ENCODE measurements around the gene CACNA1C.

Gene CACNA1C

DNA sequence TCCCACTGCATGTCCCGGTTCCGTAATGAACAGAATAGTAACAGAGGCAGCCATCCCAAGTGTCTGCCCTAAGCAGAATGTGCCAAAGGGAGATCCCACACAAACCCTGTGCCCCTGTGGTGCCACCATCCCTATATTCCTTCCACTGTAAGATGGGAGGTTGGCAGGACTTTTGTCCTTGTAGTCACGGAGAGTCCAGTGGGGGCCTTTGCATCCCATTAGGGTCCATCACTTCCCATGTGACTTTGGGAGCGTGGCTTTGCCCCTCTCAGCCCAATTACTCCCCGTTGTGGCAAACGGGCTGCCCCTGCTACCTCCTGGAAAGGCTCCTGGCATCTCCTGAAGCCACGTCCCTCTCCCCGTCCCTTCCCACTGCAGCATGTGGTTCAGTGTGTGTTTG is 552.5 kb downstream of the CACNA1C start:
- no peak for DNase-seq (ENCODE audit: low read depth)

DNA sequence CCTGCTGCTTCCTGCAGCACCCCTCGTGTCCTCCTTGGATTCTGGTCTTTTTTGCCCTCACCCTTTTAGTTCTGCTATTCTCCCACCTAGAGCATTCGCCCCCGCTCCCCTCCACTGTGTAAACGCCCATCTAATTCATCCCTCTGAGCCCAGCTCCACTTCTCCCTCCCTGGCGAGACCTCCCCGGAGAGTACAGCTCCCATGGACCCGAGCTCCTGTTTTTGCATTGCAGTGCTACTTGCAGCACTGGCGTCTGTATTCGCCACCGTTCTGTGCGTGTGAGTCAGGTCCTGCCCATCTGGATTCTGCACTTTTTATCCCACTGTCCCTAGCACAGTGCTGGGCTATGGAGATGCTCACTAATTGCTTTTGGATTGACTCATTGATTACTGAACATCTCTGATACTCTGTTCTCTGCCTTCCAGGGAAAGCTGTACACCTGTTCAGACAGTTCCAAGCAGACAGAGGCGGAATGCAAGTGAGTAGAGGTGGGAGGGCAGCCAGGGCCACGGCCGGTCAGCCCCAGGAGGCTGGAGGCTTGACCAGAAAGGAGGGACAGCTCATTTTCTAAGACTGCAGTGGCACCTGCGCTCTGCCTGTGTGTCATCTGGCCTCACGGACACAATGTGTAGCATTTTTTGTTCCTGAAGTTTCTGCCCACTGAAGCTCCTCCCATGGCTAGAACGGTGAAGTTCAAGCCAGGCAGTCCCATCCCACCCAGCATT is 553.6 kb downstream of the CACNA1C start:
- DNase-seq (ENCODE audit: low read depth) = no peak

DNA sequence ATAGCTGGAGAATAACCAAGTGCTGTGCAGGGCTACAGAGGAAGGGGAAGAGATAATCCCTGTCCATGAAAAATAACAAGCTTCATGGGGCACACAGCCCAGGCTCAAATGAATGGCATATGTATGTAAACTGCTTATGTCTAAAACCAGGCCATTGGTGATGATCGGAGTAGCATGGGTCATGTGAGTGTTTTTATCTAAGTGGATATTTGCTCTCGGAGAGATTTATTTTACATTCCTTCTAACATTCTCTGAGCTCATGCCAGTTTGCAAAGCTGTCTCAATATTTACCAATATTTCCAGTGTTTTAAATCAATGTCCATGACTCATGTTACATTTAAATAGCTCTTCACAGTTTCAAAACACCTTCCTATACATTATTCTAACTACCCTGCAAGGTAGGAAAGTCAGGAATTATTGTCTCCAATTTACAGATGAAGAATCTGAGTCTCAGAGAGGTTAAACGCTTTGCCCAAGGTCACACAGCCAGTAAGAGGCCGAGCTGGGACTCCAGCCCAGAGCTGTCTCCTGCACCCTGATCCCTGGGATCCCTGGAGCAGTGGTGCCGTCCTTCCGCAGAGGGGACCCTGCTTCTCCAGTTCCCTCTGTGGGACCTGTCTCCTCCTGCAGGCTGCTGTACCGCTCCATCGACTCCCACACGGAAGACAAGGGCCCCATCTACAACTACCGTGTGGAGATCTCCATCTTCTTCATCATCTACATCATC is 555.3 kb downstream of the CACNA1C start:
- DNase-seq (ENCODE audit: low read depth) = no peak

DNA sequence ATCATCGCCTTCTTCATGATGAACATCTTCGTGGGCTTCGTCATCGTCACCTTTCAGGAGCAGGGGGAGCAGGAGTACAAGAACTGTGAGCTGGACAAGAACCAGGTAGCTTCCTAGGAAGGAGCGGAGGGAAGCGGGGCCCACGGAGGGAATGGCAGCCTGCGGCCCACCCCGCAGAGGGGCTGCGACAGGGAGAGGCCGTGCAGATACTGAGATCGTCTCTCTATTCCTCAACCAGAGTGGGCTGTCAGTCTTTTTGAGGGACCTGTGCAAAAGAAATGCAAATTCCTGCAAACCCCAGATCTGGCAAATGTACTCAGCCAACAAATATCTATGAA is 555.8 kb downstream of the CACNA1C start:
- DNase-seq (ENCODE audit: low read depth) = no peak

DNA sequence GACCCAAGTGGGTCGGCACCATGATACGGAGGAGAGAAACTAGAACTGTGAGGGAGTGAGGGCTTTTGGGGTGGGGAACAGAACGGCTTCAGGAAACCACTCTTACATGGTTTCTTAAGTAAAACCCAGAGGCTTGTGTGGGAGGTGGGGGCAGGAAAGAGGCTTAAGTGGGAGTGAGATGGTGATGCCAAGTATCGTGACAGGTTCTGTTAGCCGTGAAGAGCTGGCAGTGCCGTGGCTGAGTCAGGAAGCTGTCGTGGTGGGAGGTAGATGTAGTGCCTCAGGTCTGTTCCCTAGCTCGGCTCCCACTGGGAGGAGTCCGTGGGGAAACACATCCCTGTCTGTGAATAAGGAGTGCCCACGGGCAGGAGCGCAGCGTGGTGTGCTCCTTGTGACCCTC is 556.2 kb downstream of the CACNA1C start:
- no peak for DNase-seq (ENCODE audit: low read depth)

GRCh38 chr12:2610358-2610757 is 557.6 kb downstream of the CACNA1C start:
- no peak for DNase-seq (ENCODE audit: low read depth)

- DNase-seq (ENCODE audit: low read depth) = peak; percentile 92
These were observed 560.7 kb downstream of the CACNA1C start for GRCh38 chr12:2613326-2614073.

GRCh38 chr12:2614341-2614740 is 561.6 kb downstream of the CACNA1C start:
- no peak for DNase-seq (ENCODE audit: low read depth)

DNA sequence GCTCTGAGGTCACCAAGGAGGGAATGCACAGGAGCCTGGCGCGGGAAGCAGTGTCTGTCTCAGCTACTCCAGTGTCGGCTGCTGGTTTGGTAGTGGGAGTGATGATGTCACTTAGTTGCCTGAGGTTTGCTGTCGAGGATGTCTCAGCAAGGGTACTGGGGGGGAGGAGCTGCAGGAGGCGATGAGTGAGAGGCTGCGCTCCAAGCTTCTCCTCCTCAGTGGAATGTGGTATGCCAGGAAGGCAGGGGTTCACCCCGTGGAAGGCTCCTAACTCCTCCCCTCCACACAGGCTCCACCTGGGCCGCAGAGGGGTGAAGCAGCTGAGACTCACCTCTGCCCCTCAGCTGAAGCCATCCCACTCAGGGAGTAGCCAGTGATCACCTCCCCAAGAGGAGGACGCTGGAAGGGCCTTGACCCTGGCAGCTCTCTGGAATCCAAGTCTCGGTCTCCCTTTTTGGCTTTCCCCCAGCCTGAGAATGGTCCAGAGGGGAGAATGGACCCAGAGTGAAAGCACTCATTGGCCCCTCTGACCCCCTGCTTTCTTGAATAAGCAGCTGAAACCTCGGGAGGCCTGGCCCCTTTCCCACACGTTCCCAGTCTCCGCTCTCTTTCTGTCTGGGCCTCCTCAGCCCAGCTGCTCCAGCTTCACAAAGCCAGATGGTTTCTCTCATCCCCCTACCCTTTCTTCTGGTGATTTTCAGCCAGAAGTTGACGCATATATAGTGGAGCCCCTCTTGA is 563.0 kb downstream of the CACNA1C start:
- DNase-seq (ENCODE audit: low read depth) = no peak

DNA sequence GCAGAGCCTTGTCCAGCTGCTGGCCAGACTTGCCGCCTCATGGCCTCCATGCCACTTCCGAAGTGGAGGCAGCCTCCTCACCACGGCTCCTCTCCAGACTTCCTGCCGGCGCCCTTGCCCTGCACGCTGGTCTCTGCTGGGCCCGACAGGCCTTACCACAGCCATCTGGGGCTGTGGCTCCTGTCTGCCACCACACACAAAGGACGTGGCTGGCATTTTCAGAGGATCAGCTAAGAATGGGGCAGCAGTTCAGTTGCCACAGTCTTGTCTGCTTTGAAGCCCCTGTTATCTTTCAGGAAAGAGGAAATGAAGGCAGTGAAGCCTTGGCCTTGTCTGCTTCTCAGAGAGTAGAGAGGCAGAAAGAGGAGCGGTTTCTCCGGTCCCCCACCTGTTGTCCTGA is 564.0 kb downstream of the CACNA1C start:
- DNase-seq (ENCODE audit: low read depth) = no peak

GRCh38 chr12:2617365-2617764 is 564.6 kb downstream of the CACNA1C start:
- no peak for DNase-seq (ENCODE audit: low read depth)

DNA sequence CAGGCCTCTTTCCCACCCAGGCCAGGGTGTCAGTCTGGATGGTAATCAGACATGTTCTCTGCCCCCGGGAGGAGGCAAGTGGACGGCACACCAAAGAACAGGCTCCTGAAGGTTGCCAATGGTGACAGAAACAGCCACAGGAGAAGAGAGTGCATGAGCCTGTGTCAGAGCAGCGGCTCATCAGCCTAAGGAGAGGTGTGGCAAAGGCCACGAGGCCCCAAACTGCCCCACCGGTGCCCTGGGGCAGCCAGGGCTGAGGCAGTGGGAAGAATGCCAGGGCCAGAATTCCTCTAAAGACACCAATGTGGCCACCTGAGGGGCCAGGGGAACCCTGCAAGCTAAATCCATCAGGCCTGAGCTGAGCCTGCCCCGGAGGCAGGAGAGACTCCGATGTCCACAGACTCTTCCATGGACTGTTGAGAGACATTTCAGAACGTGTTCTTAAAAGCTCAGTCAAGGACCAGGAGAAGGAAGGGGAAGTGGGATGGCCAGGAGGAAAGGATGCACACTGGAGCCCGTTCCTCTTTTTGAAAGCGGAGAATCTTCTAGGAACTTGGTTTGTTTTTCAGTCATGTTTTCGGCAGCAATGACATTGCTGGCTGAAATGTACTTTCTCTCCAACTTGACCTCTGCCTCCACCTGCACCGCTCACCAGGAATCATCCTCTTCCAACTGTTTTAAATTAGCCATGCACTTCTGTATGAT is 565.7 kb downstream of the CACNA1C start:
- no peak for DNase-seq (ENCODE audit: low read depth)

DNA sequence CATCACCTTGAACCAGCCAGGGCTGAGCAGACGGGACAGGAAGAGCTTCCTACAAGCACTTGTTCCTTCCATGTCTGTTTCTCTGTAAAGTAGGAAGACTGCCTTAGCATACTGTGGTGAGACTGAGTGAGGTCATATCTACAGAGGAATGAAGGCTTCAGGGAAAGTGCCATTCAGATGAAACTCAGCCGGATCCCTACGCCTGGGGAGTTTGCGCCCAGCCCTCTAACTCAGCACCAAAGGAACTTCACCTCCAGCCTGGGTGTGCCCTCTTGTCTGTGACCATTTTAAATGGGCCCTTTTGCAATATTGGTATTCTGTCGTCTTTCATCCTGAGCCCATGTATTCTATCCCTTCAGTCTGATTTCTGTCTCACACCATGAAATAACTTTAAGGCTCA is 566.3 kb downstream of the CACNA1C start:
- no peak for DNase-seq (ENCODE audit: low read depth)

DNA sequence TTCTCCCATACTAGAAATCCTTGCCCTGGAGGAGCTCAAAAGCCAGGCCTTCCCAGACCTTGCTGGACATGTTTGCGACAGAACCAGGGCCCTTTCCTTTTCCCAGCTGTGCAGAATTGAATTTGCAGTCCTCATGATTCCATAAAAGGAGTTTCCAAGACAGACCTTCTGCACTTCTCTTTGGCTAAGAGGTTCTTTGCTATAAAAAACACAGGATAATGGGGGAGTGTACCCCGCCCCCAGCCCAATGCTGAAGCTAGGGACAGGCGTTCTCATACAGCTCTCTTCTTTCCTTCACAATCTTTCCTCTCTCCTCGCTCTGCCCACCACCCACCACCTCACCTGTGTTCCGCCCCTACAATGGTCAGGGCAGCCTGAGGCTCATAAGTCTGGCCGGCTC is 569.7 kb downstream of the CACNA1C start:
- DNase-seq (ENCODE audit: low read depth) = no peak

GRCh38 chr12:2623472-2623871 is 570.7 kb downstream of the CACNA1C start:
- no peak for DNase-seq (ENCODE audit: low read depth)

GRCh38 chr12:2624543-2625288 is 571.9 kb downstream of the CACNA1C start:
- DNase-seq (ENCODE audit: low read depth) = no peak

GRCh38 chr12:2625289-2625612 is 572.5 kb downstream of the CACNA1C start:
- DNase-seq (ENCODE audit: low read depth) = no peak

DNA sequence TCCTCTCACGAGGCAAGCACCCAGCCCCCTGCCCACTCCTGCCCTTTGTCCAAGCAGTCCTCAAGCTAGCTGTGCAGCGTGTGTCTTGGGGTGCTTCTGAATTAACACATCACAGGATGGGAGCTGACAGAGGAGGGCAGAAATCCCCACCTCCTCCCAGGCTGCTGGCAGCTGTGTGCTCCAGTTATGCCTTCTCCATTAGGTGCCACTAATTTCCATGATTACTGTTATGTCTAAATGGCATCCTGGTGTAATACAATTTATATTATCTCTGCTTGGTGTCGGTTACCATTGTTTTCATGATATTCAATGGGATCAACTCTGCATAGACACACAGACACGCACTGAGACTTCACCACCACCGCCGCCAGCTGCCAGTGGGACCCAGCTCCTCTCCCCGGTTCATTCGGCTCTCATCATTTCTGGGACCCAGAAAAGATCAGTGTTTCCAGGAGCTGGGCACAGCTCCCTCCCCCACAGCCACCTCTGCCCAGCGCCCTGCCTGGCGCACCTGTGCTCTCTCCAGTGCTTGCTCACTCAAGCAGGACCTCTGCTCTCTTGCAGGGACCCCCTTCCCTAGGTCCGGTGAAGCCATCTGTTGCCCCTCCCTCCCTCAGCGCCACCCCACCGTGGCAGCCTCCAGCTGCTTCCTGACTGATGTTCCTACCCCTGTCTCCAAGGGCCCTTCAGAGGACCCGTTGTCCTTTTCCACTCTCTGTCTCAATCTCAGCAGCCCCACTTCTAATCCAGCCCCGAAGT is 574.5 kb downstream of the CACNA1C start:
- no peak for DNase-seq (ENCODE audit: low read depth)

DNA sequence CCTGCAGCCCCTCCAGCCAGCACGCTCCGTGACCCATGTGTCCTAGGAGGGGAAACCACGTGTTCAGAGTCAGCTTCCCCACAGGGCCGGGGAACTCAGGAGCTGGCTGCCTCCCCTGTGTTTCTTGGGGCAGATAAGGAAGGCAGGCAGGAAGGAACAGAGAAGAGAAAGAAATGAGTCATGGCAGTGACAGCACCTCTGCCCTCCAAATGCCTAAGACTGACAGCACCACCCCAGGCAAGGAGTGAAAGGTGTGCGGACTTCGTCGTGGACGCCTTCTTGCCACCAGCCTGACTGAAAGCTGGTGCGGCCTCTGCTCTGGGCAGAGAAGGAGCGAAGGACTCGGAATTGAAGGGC is 575.0 kb downstream of the CACNA1C start:
- DNase-seq (ENCODE audit: low read depth) = no peak

DNA sequence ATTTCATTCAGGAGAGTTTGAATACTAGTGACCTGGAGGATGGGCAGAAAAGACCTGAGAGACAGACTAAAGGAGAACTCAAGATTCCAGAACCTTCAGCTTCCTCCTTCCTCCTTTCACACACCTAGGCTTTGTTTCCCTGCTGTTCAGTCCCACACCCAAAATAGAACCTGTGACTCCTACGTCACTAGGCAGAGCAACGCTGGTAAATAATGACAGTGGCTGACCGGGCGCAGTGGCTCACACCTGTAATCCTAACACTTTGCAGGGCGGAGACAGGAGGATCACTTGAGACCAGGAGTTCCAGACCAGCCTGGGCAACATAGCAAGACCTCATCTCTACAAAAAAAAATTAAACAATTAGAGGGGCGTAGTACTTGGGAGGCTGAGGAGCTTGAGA is 575.6 kb downstream of the CACNA1C start:
- no peak for DNase-seq (ENCODE audit: low read depth)

GRCh38 chr12:2629051-2629450 is 576.3 kb downstream of the CACNA1C start:
- no peak for DNase-seq (ENCODE audit: low read depth)

Data from HS-27A (cell line).